GM18858 (cell line): ENCODE results near the gene RYK.
"Not testable (repeated sequence)": the region's sequence is repeated elsewhere in the genome, so short reads cannot be mapped to it uniquely, and the experiment has no call there.

Experiments used
- ATAC-seq: cut with Tn5 transposase; IDR thresholded peaks from one replicate; pipeline ENCODE4 v1.9.1; 2021; ENCODE audit not compliant: unreplicated experiment

The RYK gene

DNA sequence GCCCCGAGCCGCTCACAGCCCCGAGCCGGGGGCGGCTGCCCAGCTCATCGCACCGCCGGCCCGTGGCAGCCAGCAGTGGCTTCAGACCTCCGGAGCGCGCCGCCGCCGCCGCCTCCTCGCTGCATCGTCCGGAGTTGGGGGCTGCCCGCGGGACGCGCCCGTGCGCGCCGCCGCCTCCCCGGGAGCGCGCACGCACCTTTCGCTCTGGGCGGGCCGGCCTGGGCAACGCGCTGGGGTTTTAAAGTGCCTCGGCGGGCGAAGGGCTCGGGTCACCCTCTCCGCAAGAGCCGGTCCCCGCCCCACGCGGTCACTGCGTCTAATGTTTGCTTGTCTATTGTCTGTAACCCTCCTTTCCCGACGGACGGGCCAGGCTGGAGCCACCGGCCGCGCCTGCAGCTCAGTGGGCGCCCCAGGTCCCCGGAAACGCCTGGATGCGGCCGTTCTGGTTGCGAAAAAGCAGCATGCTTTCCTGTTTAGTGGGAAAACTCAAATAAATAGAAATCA is at the start of gene RYK:
TSS of gene RYK (minus strand) at position 143 of the 504 bp plus-strand sequence. CDS start 205 bp downstream, outside the sequence.
- peak; percentile 63 for ATAC-seq

DNA sequence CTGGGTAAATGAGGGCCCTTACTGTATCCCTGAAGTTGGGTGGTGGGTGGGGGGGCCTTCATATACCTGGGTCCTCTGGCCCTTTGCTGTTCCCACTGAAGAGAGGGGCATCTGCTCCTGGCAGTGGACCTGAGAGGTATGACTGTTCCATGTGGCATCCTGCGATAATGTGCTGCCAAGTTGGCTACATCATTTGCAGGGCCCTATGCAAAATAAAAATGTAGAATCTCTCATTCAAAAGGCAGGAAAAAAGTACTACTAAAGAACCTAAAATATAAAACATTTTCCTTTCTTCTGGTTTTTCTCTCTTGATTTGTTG is 49.2 kb upstream of the RYK start:
- no peak for ATAC-seq

GRCh38 chr3:134299185-134299887 is 48.7 kb upstream of the RYK start:
- no peak for ATAC-seq

DNA sequence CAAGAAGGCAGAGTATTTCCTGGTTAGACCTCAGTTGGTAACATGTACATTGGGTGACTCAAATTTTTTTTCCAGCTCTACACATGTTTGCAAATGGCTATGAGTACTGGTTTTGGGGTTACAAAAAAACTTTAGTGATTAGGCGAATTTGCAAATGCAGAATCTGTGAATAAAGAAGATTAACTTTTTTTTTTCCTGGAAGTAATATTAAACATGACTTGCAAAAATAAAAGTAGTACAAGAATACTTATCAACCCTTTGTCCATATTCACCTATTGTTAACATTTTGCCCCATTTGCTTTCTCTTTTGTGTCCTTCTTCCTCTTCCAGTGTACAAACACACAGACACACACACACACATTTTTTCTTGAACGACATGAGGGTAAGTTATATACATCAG is 47.6 kb upstream of the RYK start:
- ATAC-seq: no peak

DNA sequence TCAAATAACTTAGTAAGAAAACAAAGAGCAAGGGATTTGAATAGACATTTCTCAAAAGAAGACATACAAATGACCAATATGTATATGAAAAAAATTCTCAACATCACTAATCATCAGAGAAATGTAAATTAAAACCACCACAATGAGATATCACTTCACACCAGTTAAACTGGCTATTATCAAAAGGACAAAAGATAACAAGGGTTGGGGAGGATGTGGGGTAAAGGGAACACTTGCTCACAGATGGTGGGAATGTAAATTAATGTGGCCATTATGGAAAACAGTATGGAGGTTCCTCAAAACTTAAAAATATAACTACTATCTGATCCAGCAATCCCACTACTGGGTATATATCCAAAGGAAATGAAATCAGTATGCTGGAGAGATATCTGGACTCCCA is 46.0 kb upstream of the RYK start:
- ATAC-seq: no peak

GRCh38 chr3:134295930-134296329 is 45.3 kb upstream of the RYK start:
- no peak for ATAC-seq

GRCh38 chr3:134294302-134295280 is 43.9 kb upstream of the RYK start:
- peak; percentile 99 for ATAC-seq

GRCh38 chr3:134291319-134292254 is 40.9 kb upstream of the RYK start:
- ATAC-seq: no peak

- no peak for ATAC-seq
Observed at GRCh38 chr3:134287512-134287911, 36.9 kb upstream of the RYK start.

DNA sequence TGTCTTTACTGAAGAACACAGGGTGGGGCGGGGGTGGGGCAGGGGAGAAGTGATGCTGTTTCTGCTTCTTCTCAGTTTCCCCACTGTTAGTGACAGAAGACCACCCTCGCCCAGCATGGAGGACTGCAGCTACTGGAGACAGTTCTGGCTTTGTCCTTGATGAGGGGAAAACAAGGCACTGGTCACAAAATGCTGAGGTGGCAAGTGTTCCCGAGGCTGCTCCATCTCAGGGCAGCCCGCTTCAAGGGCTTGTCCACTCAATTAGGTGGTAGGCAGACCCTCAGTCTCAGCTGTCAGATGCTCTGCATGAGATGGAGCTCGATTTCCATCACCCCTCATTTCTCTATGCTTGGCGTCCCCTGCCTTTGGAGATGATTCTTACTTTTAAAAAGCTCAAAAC is 33.8 kb upstream of the RYK start:
- no peak for ATAC-seq

- no peak for ATAC-seq
Observed at GRCh38 chr3:134282659-134283047, 32.0 kb upstream of the RYK start.

GRCh38 chr3:134281912-134282658 is 31.4 kb upstream of the RYK start:
- ATAC-seq: no peak

DNA sequence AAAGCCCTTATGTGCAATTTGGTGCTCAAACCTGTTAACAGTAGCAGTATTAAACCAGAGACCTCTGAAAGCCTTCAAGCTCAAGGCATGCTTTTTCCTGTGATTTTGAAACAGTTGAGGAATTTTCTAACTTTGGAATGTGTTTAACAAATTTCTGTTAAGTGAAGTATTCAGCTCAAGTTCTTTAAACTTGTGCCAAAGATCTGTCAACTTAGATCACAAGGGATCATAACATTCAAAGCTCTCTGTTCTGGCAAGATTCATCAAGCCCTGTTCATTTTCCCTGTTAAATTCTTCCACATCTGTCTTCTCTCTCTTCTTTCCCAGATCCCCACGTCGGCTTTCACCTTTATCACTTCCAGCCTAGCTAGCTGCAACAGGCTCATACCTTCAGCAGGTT is 28.8 kb upstream of the RYK start:
- ATAC-seq: no peak

DNA sequence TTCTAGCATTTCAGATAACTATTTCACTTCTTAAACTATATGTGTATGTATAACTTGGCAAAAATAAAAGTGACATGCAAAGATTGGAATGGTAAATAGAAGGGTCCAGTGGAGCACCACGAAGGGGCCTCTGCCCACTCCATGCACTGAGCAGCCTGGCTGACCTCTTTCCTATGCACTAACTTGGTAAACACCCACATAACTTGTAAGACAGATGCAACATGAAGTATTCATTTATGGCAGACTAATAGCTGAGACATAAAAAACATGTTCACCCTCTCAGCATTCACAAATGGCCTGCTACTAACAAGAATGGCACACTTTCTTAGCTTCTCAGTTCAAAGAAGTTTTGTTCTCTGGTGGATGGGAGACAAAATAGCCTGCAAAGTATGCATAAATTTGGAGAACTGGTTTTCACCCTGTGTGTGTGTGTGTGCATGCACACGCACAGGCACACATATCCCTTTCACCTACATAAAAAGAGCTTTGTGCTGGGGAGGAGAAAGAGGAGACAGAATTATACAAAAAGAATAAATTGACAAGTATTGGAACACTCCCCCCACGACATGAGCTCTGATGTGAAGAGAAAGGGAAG is 26.5 kb upstream of the RYK start:
- ATAC-seq: no peak

DNA sequence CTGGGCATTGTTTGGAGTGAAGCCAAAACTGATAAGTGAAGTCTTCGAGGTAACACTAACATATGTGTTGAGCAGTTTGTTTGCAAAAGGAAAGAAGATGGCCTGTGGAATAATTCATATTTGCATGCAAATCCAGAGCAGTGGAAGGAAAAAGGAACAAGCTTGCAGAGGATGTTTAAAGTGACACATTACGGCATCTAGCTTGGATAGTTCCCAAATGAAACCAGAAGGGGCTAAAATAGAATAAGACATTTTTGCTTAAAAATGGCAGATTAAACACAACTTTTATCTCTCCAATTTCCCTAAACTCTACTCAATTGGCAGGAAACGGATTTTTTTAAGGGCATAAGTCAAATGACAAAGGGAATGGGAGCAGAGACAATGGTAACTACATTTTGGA is 25.4 kb upstream of the RYK start:
- no peak for ATAC-seq

DNA sequence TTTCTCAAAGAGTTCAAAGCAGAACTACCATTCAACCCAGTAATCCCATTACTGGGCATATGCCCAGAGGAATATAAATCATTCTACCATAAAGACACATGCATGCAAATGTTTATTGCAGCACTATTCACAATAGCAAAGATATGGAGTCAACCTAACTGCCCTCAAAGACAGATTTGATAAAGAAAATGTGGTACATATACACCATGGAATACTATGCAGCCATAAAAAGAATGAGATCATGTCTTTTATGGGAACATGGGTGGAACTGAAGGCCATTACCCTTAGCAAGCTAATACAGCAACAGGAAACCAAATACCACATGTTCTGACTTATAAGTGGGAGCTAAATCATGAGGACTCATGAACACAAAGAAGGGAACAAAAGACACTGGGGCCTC is 24.5 kb upstream of the RYK start:
- not testable (repeated sequence) for ATAC-seq

- ATAC-seq: no peak
Observed at GRCh38 chr3:134274571-134274970, 23.9 kb upstream of the RYK start.

- ATAC-seq: no peak
Observed at GRCh38 chr3:134267996-134268395, 17.3 kb upstream of the RYK start.

DNA sequence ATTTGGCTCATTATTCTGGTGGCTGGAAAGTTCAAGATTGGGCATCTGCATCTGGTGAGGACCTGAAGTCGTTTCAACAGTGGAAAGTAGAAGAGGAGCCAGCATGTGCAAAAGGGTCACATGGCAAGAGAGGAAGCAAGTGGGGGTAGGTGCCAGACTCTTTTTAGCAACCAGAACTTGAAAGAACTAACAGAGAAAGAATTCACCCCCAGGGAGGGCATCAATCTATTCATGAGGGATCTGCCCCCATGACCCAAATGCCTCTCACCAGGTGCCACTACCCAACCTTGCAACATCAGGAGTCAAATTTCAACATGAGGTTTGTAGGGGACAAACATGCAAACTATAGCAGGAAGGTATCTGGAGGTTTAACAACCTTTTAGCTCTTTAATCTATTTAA is 10.3 kb upstream of the RYK start:
- ATAC-seq: no peak

DNA sequence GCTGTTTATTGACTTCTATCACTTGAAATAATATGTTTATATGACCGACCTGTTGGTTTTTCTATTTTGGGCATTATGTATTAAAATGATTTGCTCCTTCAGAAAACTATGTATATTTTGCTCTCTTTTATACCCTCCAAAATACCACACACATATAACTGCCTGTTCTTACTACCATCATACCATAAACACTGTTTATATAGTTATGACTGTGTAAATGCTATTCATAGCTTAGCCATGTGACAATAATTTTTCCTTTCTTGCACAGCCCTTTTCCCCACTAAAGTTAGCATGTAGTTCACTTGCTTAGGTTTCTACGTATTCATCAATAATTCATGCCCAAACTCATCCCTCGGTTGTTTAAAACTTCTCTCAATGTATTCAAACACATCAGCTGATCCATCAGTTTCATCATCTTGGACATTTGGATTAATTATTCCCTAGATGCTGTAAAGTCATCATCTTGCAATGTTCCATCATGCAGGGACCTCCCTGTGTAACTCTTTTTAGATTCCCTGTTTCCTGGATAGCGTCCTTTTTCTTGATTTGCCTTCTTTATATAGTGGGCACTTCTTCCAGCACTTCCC is 8.2 kb upstream of the RYK start:
- no peak for ATAC-seq
